SKM-1 treated with dmso at 0.1 percent for 144 hours (cell line): Measurements from ENCODE around the gene B4GALT6.

ENCODE experiments used
- DNase-seq: peaks from one replicate; lab custom pipeline; 2025; ENCODE audit not compliant: unreplicated experiment; lab: John Stamatoyannopoulos, UW

The B4GALT6 gene

GRCh38 chr18:31694297-31694696 lies 9.9 kb upstream of the B4GALT6 start:
- no peak for DNase-seq

- DNase-seq = no peak
Observed at GRCh38 chr18:31688606-31689005, 4.2 kb upstream of the B4GALT6 start.

GRCh38 chr18:31686986-31687928 lies 2.9 kb upstream of the B4GALT6 start:
- DNase-seq = no peak

- no peak for DNase-seq
Observed at GRCh38 chr18:31686572-31686971, 2.2 kb upstream of the B4GALT6 start.

- peak; percentile 81 for DNase-seq
Observed at GRCh38 chr18:31685097-31686082, 1.0 kb upstream of the B4GALT6 start.

- no peak for DNase-seq
Observed at GRCh38 chr18:31683968-31684278, 458 bp downstream of the B4GALT6 start.

- no peak for DNase-seq
Observed at GRCh38 chr18:31683106-31683505, 1.3 kb downstream of the B4GALT6 start.

GRCh38 chr18:31680831-31681568 lies 3.4 kb downstream of the B4GALT6 start:
- no peak for DNase-seq

- DNase-seq = no peak
Observed at GRCh38 chr18:31680433-31680811, 4.0 kb downstream of the B4GALT6 start.

- no peak for DNase-seq
Observed at GRCh38 chr18:31679791-31680432, 4.5 kb downstream of the B4GALT6 start.

- DNase-seq = no peak
Observed at GRCh38 chr18:31679133-31679742, 5.1 kb downstream of the B4GALT6 start.

- DNase-seq = no peak
Observed at GRCh38 chr18:31678425-31678824, 6.0 kb downstream of the B4GALT6 start.

- no peak for DNase-seq
Observed at GRCh38 chr18:31677592-31677991, 6.8 kb downstream of the B4GALT6 start.

GRCh38 chr18:31675404-31675803 lies 9.0 kb downstream of the B4GALT6 start:
- DNase-seq = no peak

- no peak for DNase-seq
Observed at GRCh38 chr18:31672628-31673135, 11.7 kb downstream of the B4GALT6 start.

GRCh38 chr18:31671951-31672350 lies 12.4 kb downstream of the B4GALT6 start:
- DNase-seq = no peak

- no peak for DNase-seq
Observed at GRCh38 chr18:31669541-31669940, 14.8 kb downstream of the B4GALT6 start.

- DNase-seq = no peak
Observed at GRCh38 chr18:31667185-31667584, 17.2 kb downstream of the B4GALT6 start.

- no peak for DNase-seq
Observed at GRCh38 chr18:31666055-31666454, 18.3 kb downstream of the B4GALT6 start.

GRCh38 chr18:31664101-31664500 lies 20.3 kb downstream of the B4GALT6 start:
- DNase-seq = no peak
